Measurements from ENCODE around the gene PPAT. TPM values are rescaled to one million over a fixed set of nuclear protein-coding genes. Genes with fewer than 3 reads are reported as not detected.

The PPAT gene
- total RNA-seq, 1 experiment from 2014 or later, result 38.3 TPM

DNA sequence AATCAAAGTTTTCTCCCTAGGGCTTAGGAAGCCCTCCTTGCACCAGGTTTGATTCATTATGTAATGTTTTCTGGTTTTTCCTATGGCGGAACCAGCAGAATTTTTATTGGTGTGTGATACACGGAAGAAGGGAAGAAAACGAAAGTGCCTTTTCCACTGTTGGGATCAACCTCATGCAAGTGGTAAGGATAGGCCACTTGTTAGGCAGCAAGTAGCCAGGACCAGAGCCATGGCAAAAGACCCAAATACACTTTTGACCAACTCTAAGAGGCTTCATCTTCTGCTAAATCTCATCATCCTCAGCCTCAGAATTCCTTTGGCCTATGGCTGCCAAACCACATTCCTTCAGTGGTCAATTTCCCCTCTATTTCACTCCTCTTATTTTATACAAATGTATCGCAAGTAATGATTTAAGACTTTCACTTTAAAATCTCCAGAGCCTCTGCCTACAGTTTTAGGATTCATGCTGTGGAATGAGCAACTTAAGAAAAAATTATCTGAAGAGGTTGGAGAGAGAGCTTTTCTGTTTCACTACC lies 21.2 kb downstream of the PPAT start:
- no TSS peak for BruUV-seq (replicated peaks)
- no peaks in the 10 kb centered on the region for H3K36me3 ChIP-seq (ENCODE audit: control insufficient read depth, insufficient read depth, low read length)
- H3K4me1 ChIP-seq (ENCODE audit: control insufficient read depth, insufficient read depth, low read length), result peaks cover 9% of the 10 kb centered on the region
- in situ Hi-C loops (cut with HindIII; ENCODE audit: low pct_unique_long_range_greater_than_20kb, low sequenced_read_pairs) (no loop called here), intact Hi-C loops (cut with micrococcal nuclease; ENCODE audit: unreplicated experiment) (no loop called here)
- POLR2A ChIA-PET, result no interaction called here
- DNase-seq (ENCODE audit: low read depth, low spot score) (no peak), ATAC-seq (no peak)
- peak overlapping the region; percentile 36; the same call in 1 of the 2 replicates for H3K27ac ChIP-seq (ENCODE audit: low read length)
- H3K27me3 ChIP-seq (ENCODE audit: control insufficient read depth, insufficient read depth, low read length), result no peaks in the 10 kb centered on the region
- H3K4me3 ChIP-seq (ENCODE audit: low read depth in 2 of 2, low read length in 2 of 2), result peak overlapping the region in 1 of 2 experiments; percentile 18; a peak in 1 of 4 replicates
- no peaks in the 10 kb centered on the region for H3K9me3 ChIP-seq (ENCODE audit: control insufficient read depth, insufficient read depth, low read depth, low read length)
- TF ChIP-seq, protein P1, sequence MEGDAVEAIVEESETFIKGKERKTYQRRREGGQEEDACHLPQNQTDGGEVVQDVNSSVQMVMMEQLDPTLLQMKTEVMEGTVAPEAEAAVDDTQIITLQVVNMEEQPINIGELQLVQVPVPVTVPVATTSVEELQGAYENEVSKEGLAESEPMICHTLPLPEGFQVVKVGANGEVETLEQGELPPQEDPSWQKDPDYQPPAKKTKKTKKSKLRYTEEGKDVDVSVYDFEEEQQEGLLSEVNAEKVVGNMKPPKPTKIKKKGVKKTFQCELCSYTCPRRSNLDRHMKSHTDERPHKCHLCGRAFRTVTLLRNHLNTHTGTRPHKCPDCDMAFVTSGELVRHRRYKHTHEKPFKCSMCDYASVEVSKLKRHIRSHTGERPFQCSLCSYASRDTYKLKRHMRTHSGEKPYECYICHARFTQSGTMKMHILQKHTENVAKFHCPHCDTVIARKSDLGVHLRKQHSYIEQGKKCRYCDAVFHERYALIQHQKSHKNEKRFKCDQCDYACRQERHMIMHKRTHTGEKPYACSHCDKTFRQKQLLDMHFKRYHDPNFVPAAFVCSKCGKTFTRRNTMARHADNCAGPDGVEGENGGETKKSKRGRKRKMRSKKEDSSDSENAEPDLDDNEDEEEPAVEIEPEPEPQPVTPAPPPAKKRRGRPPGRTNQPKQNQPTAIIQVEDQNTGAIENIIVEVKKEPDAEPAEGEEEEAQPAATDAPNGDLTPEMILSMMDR (IDR thresholded peaks at IDR 0.05), result no peak
- TF ChIP-seq TCF7L2 (IDR thresholded peaks at IDR 0.05; ENCODE audit: low read depth, low read length), result no peak
- no peak for TF ChIP-seq SIN3A (IDR thresholded peaks at IDR 0.05; ENCODE audit: borderline replicate concordance, insufficient read depth, low read depth, low read length)
- TF ChIP-seq POLR2AphosphoS5 (IDR thresholded peaks at IDR 0.05; ENCODE audit: low read depth, low read length), result no peak
- TF ChIP-seq, protein P2, sequence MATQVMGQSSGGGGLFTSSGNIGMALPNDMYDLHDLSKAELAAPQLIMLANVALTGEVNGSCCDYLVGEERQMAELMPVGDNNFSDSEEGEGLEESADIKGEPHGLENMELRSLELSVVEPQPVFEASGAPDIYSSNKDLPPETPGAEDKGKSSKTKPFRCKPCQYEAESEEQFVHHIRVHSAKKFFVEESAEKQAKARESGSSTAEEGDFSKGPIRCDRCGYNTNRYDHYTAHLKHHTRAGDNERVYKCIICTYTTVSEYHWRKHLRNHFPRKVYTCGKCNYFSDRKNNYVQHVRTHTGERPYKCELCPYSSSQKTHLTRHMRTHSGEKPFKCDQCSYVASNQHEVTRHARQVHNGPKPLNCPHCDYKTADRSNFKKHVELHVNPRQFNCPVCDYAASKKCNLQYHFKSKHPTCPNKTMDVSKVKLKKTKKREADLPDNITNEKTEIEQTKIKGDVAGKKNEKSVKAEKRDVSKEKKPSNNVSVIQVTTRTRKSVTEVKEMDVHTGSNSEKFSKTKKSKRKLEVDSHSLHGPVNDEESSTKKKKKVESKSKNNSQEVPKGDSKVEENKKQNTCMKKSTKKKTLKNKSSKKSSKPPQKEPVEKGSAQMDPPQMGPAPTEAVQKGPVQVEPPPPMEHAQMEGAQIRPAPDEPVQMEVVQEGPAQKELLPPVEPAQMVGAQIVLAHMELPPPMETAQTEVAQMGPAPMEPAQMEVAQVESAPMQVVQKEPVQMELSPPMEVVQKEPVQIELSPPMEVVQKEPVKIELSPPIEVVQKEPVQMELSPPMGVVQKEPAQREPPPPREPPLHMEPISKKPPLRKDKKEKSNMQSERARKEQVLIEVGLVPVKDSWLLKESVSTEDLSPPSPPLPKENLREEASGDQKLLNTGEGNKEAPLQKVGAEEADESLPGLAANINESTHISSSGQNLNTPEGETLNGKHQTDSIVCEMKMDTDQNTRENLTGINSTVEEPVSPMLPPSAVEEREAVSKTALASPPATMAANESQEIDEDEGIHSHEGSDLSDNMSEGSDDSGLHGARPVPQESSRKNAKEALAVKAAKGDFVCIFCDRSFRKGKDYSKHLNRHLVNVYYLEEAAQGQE (IDR thresholded peaks at IDR 0.05; ENCODE audit: insufficient read depth in 1 of 2, low read depth in 2 of 2, low read length in 1 of 2), result no peak
- CTCF ChIA-PET, result no interaction called here

DNA sequence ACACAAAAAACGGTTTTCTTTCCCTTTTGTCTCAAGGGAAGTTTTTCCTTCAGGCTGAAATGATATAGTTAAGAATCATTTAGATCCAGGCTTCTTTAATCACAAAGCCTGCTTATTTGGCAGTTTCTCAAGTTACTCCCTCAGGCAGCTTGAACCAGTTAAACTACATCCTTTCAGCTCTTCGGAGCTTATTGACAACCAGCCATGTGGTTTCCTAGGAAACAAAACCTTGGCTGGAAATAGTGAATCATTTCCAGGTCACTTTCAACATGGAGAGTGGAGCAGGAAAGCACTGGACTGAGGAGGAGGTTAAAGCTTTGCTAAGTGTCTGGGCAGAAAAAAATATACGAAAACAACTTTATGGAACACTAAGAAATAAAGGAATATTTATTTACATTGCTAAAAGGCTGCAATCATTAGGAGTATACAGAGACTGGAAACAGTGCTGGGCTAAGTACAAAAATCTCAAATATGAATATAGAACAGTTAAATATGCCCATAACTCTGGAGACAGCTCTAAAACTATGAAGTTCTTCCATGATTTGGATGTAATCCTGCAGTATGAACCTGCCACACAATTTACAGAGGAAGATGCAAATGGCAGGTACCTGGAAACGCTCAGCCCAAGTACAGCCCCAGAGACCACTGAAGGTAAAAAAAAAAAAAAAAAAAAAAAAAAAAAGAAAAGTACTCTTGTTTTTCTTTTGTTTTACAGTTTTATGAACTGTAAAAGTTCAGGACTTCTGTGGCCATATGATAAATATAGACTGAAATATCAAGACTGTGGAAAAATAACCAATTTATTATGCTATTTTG lies 25.0 kb downstream of the PPAT start:
- intact Hi-C loops (cut with micrococcal nuclease; ENCODE audit: unreplicated experiment), result no loop called here
- Histone ChIP-seq H3K4me3 (ENCODE audit: low read depth in 2 of 2, low read length in 2 of 2) (peak overlapping the region in 1 of 2 experiments; percentile 23; a peak in 2 of 4 replicates), H3K36me3 (ENCODE audit: control insufficient read depth, insufficient read depth, low read length) (peaks cover 7% of the 10 kb centered on the region; the same call in 1 of the 2 replicates), H3K9me3 (ENCODE audit: control insufficient read depth, insufficient read depth, low read depth, low read length) (no peaks in the 10 kb centered on the region), H3K4me1 (ENCODE audit: control insufficient read depth, insufficient read depth, low read length) (peaks cover 9% of the 10 kb centered on the region), H3K27me3 (ENCODE audit: control insufficient read depth, insufficient read depth, low read length) (no peaks in the 10 kb centered on the region), H3K27ac (ENCODE audit: low read length) (peak overlapping the region; percentile 29; the same call in 1 of the 2 replicates)
- BruUV-seq (replicated peaks), result no TSS peak
- POLR2A ChIA-PET, result interaction anchor here (0.6 to 0.8 kb wide), 2 partner anchors 24 to 59 kb away, joined by 3 to 11 read pairs; no protein-coding TSS in a partner anchor
- DNase-seq (ENCODE audit: low read depth, low spot score) (no peak), ATAC-seq (peak; percentile 82; the same call in 1 of the 2 replicates)
- in situ Hi-C loops (cut with HindIII; ENCODE audit: low pct_unique_long_range_greater_than_20kb, low sequenced_read_pairs), result no loop called here
- TF ChIP-seq, protein P2 (IDR thresholded peaks at IDR 0.05; ENCODE audit: insufficient read depth in 1 of 2, low read depth in 2 of 2, low read length in 1 of 2), result no peak
- TF ChIP-seq, protein P1 (IDR thresholded peaks at IDR 0.05), result no peak
- TF ChIP-seq SIN3A (IDR thresholded peaks at IDR 0.05; ENCODE audit: borderline replicate concordance, insufficient read depth, low read depth, low read length) (no peak), POLR2AphosphoS5 (IDR thresholded peaks at IDR 0.05; ENCODE audit: low read depth, low read length) (no peak), TCF7L2 (IDR thresholded peaks at IDR 0.05; ENCODE audit: low read depth, low read length) (no peak)
- CTCF ChIA-PET, result no interaction called here
